ENCODE results near the gene CASKIN1. TPM values are rescaled to one million over a fixed set of nuclear protein-coding genes. Genes with fewer than 3 reads are reported as not detected.

CASKIN1 gene
- total RNA-seq, 1 donor from 2014 or later = 2.3 TPM

- DNase-seq (ENCODE audit: low spot score) = no peak
- H3K4me3 Mint-ChIP-seq (ENCODE audit: unreplicated experiment) = no peak overlapping the region
- H3K27ac Mint-ChIP-seq (ENCODE audit: unreplicated experiment) = no peak overlapping the region
- no peaks in the 10 kb centered on the region for H3K9me3 Mint-ChIP-seq (ENCODE audit: low read depth)
- H3K36me3 Mint-ChIP-seq (ENCODE audit: low read depth) = peaks cover 12% of the 10 kb centered on the region
- no peaks in the 10 kb centered on the region for H3K4me1 Mint-ChIP-seq (ENCODE audit: low read depth)
- H3K27me3 Mint-ChIP-seq (ENCODE audit: low read depth) = no peaks in the 10 kb centered on the region
- no peak for TF ChIP-seq CTCF (IDR thresholded peaks at IDR 0.05)
Observed at GRCh38 chr16:2178321-2179106, 17.9 kb downstream of the CASKIN1 start.

- H3K36me3 Mint-ChIP-seq (ENCODE audit: low read depth) = peaks cover 16% of the 10 kb centered on the region
- no peaks in the 10 kb centered on the region for H3K9me3 Mint-ChIP-seq (ENCODE audit: low read depth)
- H3K27me3 Mint-ChIP-seq (ENCODE audit: low read depth) = no peaks in the 10 kb centered on the region
- no peak for DNase-seq (ENCODE audit: low spot score)
- no peak for TF ChIP-seq CTCF (IDR thresholded peaks at IDR 0.05)
- no peak overlapping the region for H3K4me3 Mint-ChIP-seq (ENCODE audit: unreplicated experiment)
- no peak overlapping the region for H3K27ac Mint-ChIP-seq (ENCODE audit: unreplicated experiment)
- H3K4me1 Mint-ChIP-seq (ENCODE audit: low read depth) = no peaks in the 10 kb centered on the region
Observed at GRCh38 chr16:2177561-2177960, 18.8 kb downstream of the CASKIN1 start.

GRCh38 chr16:2177101-2177500 is 19.3 kb downstream of the CASKIN1 start:
- H3K4me1 Mint-ChIP-seq (ENCODE audit: low read depth) = no peaks in the 10 kb centered on the region
- no peak overlapping the region for H3K27ac Mint-ChIP-seq (ENCODE audit: unreplicated experiment)
- no peaks in the 10 kb centered on the region for H3K27me3 Mint-ChIP-seq (ENCODE audit: low read depth)
- no peak overlapping the region for H3K4me3 Mint-ChIP-seq (ENCODE audit: unreplicated experiment)
- H3K9me3 Mint-ChIP-seq (ENCODE audit: low read depth) = no peaks in the 10 kb centered on the region
- no peak for DNase-seq (ENCODE audit: low spot score)
- no peak for TF ChIP-seq CTCF (IDR thresholded peaks at IDR 0.05)
- peaks cover 15% of the 10 kb centered on the region for H3K36me3 Mint-ChIP-seq (ENCODE audit: low read depth)

GRCh38 chr16:2176047-2176446 is 20.4 kb downstream of the CASKIN1 start:
- H3K27ac Mint-ChIP-seq (ENCODE audit: unreplicated experiment) = no peak overlapping the region
- no peak for DNase-seq (ENCODE audit: low spot score)
- H3K4me1 Mint-ChIP-seq (ENCODE audit: low read depth) = no peaks in the 10 kb centered on the region
- H3K36me3 Mint-ChIP-seq (ENCODE audit: low read depth) = peaks cover 17% of the 10 kb centered on the region
- no peak overlapping the region for H3K4me3 Mint-ChIP-seq (ENCODE audit: unreplicated experiment)
- no peaks in the 10 kb centered on the region for H3K9me3 Mint-ChIP-seq (ENCODE audit: low read depth)
- TF ChIP-seq CTCF (IDR thresholded peaks at IDR 0.05) = no peak
- H3K27me3 Mint-ChIP-seq (ENCODE audit: low read depth) = no peaks in the 10 kb centered on the region

GRCh38 chr16:2175454-2175853 is 21.0 kb downstream of the CASKIN1 start:
- Mint-ChIP-seq H3K27me3 (ENCODE audit: low read depth) (no peaks in the 10 kb centered on the region), H3K9me3 (ENCODE audit: low read depth) (no peaks in the 10 kb centered on the region), H3K4me1 (ENCODE audit: low read depth) (no peaks in the 10 kb centered on the region), H3K27ac (ENCODE audit: unreplicated experiment) (no peak overlapping the region), H3K36me3 (ENCODE audit: low read depth) (peaks cover 17% of the 10 kb centered on the region), H3K4me3 (ENCODE audit: unreplicated experiment) (no peak overlapping the region)
- DNase-seq (ENCODE audit: low spot score) = no peak
- no peak for TF ChIP-seq CTCF (IDR thresholded peaks at IDR 0.05)

Data from chondrocyte (in vitro differentiated cells).